Esophagus (tissue), 2 donors: ENCODE measurements around the gene ACBD5. TPM values are rescaled to one million over a fixed set of nuclear protein-coding genes. Genes with fewer than 3 reads are reported as not detected.

Source experiments
- polyA plus RNA-seq, 2 donors: library from polyadenylated mRNA; stranded (reverse); fragments of 200-250 nt; gene quantifications; one replicate each; pipeline ENCODE4 v1.2.3, GENCODE V29; 2013
- donor health status: healthy with polysubstance abuse.
- donor health status: Bipolar disorder and iron deficiency.

ACBD5 gene
- polyA plus RNA-seq, 2 donors, result 6.3 to 6.8 TPM

Other genes with a start within 250 kb of the ACBD5 start
- gene ANKRD26, start 140.3 kb downstream of the ACBD5 start, polyA plus RNA-seq, result 1 to 10 TPM; 1.5 to 2.6 TPM
- 10 to 100 TPM; 17.3 to 40.7 TPM for gene YME1L1, start 86.4 kb downstream of the ACBD5 start, polyA plus RNA-seq
- gene MASTL, start 85.4 kb downstream of the ACBD5 start, polyA plus RNA-seq, result 1 to 10 TPM; 4.2 to 5.6 TPM